H1 (cell line): Measurements from ENCODE around the gene RNF13. TPM values are rescaled to one million over a fixed set of nuclear protein-coding genes. Genes with fewer than 3 reads are reported as not detected.

Experiments used
- CTCF ChIA-PET: fragments of 300-600 bp; sonication (Branson Sonifier 250); formaldehyde crosslinking; loops from one replicate; lab custom pipeline; 2021; ENCODE audit not compliant: partially characterized antibody; lab: Charles Lee
- POLR2A ChIA-PET: fragments of 300-600 bp; sonication (Branson Sonifier 250); formaldehyde crosslinking; loops from one replicate; lab custom pipeline; 2021; ENCODE audit warnings: inconsistent platforms; ENCODE audit not compliant: partially characterized antibody; lab: Charles Lee
- DNase-seq, 2 experiments: peaks; one replicate each; pipeline versions ENCODE4 v3.0.0 to v3.0.0-alpha.2; 2010 to 2022; ENCODE audit warnings: low spot score in 2 of 2, low read depth in 1 of 2, mixed read lengths in 1 of 2
- FAIRE-seq: peaks from 2 replicates; lab custom pipeline; 2011; peaks lifted over from hg19 to GRCh38; lab: Jason Lieb, UNC
- H2AFZ ChIP-seq: 2 replicates; pipeline ENCODE4 v1.8.1; 2012; ENCODE audit warnings: low read length, inconsistent platforms
- H2AK5ac ChIP-seq: 2 replicates; pipeline ENCODE4 v1.6.1; 2013; ENCODE audit warnings: low read depth, low read length
- H2BK120ac ChIP-seq: replicated peaks from 2 replicates; pipeline ENCODE3; 2013; ENCODE audit warnings: low read depth, low read length, inconsistent platforms
- H2BK12ac ChIP-seq: 2 replicates; pipeline ENCODE4 v1.6.1; 2013; ENCODE audit warnings: low read depth, low read length
- H2BK15ac ChIP-seq: 2 replicates; pipeline ENCODE4 v1.6.1; 2013; ENCODE audit warnings: low read length
- H2BK20ac ChIP-seq: 2 replicates; pipeline ENCODE4 v1.6.1; 2013; ENCODE audit warnings: low read length
- H2BK5ac ChIP-seq: 2 replicates; pipeline ENCODE4 v1.6.1; 2013; ENCODE audit warnings: low read depth, low read length
- H3K14ac ChIP-seq: 2 replicates; pipeline ENCODE4 v1.6.1; 2013; ENCODE audit warnings: inconsistent platforms; ENCODE audit not compliant: insufficient read length
- H3K18ac ChIP-seq: 2 replicates; pipeline ENCODE4 v1.6.1; 2013; ENCODE audit warnings: low read length; ENCODE audit errors: extremely low read depth
- H3K23ac ChIP-seq: 2 replicates; pipeline ENCODE4 v1.6.1; 2013; ENCODE audit warnings: inconsistent platforms; ENCODE audit not compliant: insufficient read length
- H3K23me2 ChIP-seq: 2 replicates; pipeline ENCODE4 v1.6.1; 2013; ENCODE audit warnings: low read depth, low read length
- H3K27ac ChIP-seq: 2 replicates; pipeline ENCODE4 v1.6.1; 2011; ENCODE audit warnings: low read depth, low read length, inconsistent platforms
- H3K27me3 ChIP-seq, 4 experiments: replicated peaks in 1 of 4; 1 replicate in 1 of 4; 2 replicates in 3 of 4; pipeline versions ENCODE4 v1.6.1 to v1.8.1; 2011 to 2013; ENCODE audit warnings: low read length in 3 of 4, mild to moderate bottlenecking in 3 of 4, inconsistent platforms in 2 of 4, mixed read lengths in 2 of 4, moderate library complexity in 1 of 4; ENCODE audit not compliant: control insufficient read depth in 3 of 4, insufficient read depth in 3 of 4; ENCODE audit errors: extremely low read depth in 1 of 4
- H3K36me3 ChIP-seq, 4 experiments: 2 replicates each; pipeline versions ENCODE4 v1.6.1 to v1.8.1; 2011 to 2013; ENCODE audit warnings: mild to moderate bottlenecking in 4 of 4, low read length in 3 of 4, moderate library complexity in 2 of 4, control low read depth in 1 of 4, inconsistent platforms in 1 of 4; ENCODE audit not compliant: insufficient read depth in 4 of 4, control insufficient read depth in 2 of 4
- H3K4ac ChIP-seq: replicated peaks from 2 replicates; pipeline ENCODE3; 2013; ENCODE audit warnings: low read length, low read depth, mixed read lengths, inconsistent platforms; ENCODE audit not compliant: insufficient read length
- H3K4me1 ChIP-seq, 4 experiments: replicated peaks in 1 of 4; 1 replicate in 1 of 4; 2 replicates in 3 of 4; pipeline versions ENCODE4 v1.6.1 to v1.8.1; 2011 to 2013; ENCODE audit warnings: low read length in 3 of 4, inconsistent platforms in 2 of 4, mixed read lengths in 1 of 4; ENCODE audit not compliant: insufficient read depth in 4 of 4, control insufficient read depth in 3 of 4
- H3K4me2 ChIP-seq, 2 experiments: 2 replicates each; pipeline versions ENCODE4 v1.6.1 to v1.8.1; 2011 to 2013; ENCODE audit warnings: low read depth in 2 of 2, low read length in 2 of 2, control low read depth in 1 of 2, inconsistent platforms in 1 of 2, mild to moderate bottlenecking in 1 of 2; ENCODE audit not compliant: insufficient read depth in 1 of 2
- H3K4me3 ChIP-seq, 4 experiments: fragments of 200-600, 300-600 bp in 1 of 4; sonication (generic), shearing (Covaris generic), sonication (Bioruptor Twin) in 1 of 4; 2 replicates each; pipeline versions ENCODE4 v1.5.1 to v1.8.1; 2011 to 2016; ENCODE audit warnings: low read length in 4 of 4, low read depth in 3 of 4, control low read depth in 2 of 4, inconsistent platforms in 2 of 4, mild to moderate bottlenecking in 2 of 4, mixed read lengths in 1 of 4, moderate library complexity in 1 of 4; ENCODE audit not compliant: insufficient read depth in 2 of 4; ENCODE audit errors: extremely low read depth in 1 of 4
- H3K56ac ChIP-seq: replicated peaks from 2 replicates; pipeline ENCODE3; 2013; ENCODE audit warnings: low read depth, mild to moderate bottlenecking, mixed read lengths, low read length, inconsistent platforms; ENCODE audit not compliant: insufficient read length
- H3K79me1 ChIP-seq: 2 replicates; pipeline ENCODE4 v1.6.1; 2013; ENCODE audit warnings: low read depth, low read length, control low read depth
- H3K79me2 ChIP-seq, 2 experiments: 2 replicates each; pipeline versions ENCODE4 v1.6.1 to v1.8.1; 2012 to 2013; ENCODE audit warnings: low read length in 2 of 2, mild to moderate bottlenecking in 2 of 2, inconsistent platforms in 1 of 2; ENCODE audit not compliant: insufficient read depth in 2 of 2, control insufficient read depth in 1 of 2
- H3K9ac ChIP-seq, 4 experiments: replicated peaks in 1 of 4; 1 replicate in 1 of 4; 2 replicates in 3 of 4; pipeline versions ENCODE4 v1.6.1 to v1.8.1; 2011 to 2013; ENCODE audit warnings: low read depth in 3 of 4, low read length in 3 of 4, control low read depth in 2 of 4, mild to moderate bottlenecking in 2 of 4, moderate library complexity in 2 of 4, inconsistent platforms in 1 of 4; ENCODE audit errors: extremely low read depth in 1 of 4
- H3K9me3 ChIP-seq, 2 experiments: 2 replicates each; pipeline versions ENCODE4 v1.6.1 to v1.8.1; 2012 to 2013; ENCODE audit warnings: mild to moderate bottlenecking in 2 of 2, moderate library complexity in 2 of 2, control low read depth in 1 of 2, inconsistent platforms in 1 of 2, low read depth in 1 of 2, low read length in 1 of 2, mixed read lengths in 1 of 2; ENCODE audit not compliant: insufficient read depth in 2 of 2
- H4K20me1 ChIP-seq, 2 experiments: replicated peaks in 1 of 2; 2 replicates each; pipeline versions ENCODE3 to v1.8.1; 2011 to 2013; ENCODE audit warnings: inconsistent platforms in 2 of 2, low read length in 2 of 2, mild to moderate bottlenecking in 1 of 2; ENCODE audit not compliant: insufficient read depth in 2 of 2, control insufficient read depth in 1 of 2
- H4K5ac ChIP-seq: 2 replicates; pipeline ENCODE4 v1.6.1; 2013; ENCODE audit warnings: low read length, low read depth, mixed read lengths, inconsistent platforms; ENCODE audit not compliant: insufficient read length
- H4K8ac ChIP-seq: 2 replicates; pipeline ENCODE4 v1.8.0; 2013; ENCODE audit warnings: mild to moderate bottlenecking, moderate library complexity, low read length, inconsistent platforms; ENCODE audit not compliant: insufficient read depth; ENCODE audit errors: extremely low read depth
- H4K91ac ChIP-seq: replicated peaks from 2 replicates; pipeline ENCODE3; 2013; ENCODE audit warnings: low read length, mixed read lengths, inconsistent platforms; ENCODE audit not compliant: insufficient read length
- RBBP5 ChIP-seq: IDR thresholded peaks from 2 replicates; pipeline ENCODE4 v1.7.1; 2012; ENCODE audit warnings: low read depth, mild to moderate bottlenecking, inconsistent platforms, low read length, moderate library complexity, borderline replicate concordance
- TBP ChIP-seq: IDR thresholded peaks from 2 replicates; pipeline ENCODE4 v1.6.1; 2011; ENCODE audit warnings: low read depth, low read length, improper control_type of control experiment
- WGBS, 2 experiments: shearing (Covaris generic) in 1 of 2; methylation state at CpG; one replicate each; pipeline versions ENCODE4 v1.1.6 to v1.1.7; 2013 to 2015; ENCODE audit warnings: low lambda C conversion rate in 2 of 2, mixed read lengths in 2 of 2, inconsistent platforms in 1 of 2, low coverage in 1 of 2, missing lambda C conversion rate in 1 of 2; ENCODE audit not compliant: insufficient replicate concordance in 2 of 2, insufficient coverage in 1 of 2, insufficient read length in 1 of 2; ENCODE audit errors: extremely low coverage in 1 of 2, missing lambda C conversion rate in 1 of 2; 5-methylcytosine and 5-hydroxymethylcytosine counted together
- polyA plus RNA-seq, 7 experiments: library from polyadenylated mRNA; depleted of rRNA in 3 of 7; stranded (reverse) in 5 of 7; unstranded in 2 of 7; fragments of >200 nt in 5 of 7; fragments of 200-250 nt in 2 of 7; gene quantifications; 1 replicate in 5 of 7; 2 replicates in 1 of 7; 4 replicates in 1 of 7; pipeline versions ENCODE4 v1.2.1 to v1.2.3, GENCODE V29; 2011 to 2013; ENCODE audit warnings: missing spikeins in 2 of 7, mixed read lengths in 2 of 7
- total RNA-seq: library from RNA; stranded (reverse); fragmentation: NEBNext Ultra II Directional; extraction: Animal tissue kit (Norgen Biotek cat#: 25700); gene quantifications from 2 replicates; pipeline ENCODE4 v1.2.1, GENCODE V29; 2021

RNF13 gene
- total and polyA plus RNA-seq, 2 of the 8 experiments (the other 6 are each of a cell fraction or from before 2014, with no cell fraction given) = 19.4 to 35.4 TPM

DNA sequence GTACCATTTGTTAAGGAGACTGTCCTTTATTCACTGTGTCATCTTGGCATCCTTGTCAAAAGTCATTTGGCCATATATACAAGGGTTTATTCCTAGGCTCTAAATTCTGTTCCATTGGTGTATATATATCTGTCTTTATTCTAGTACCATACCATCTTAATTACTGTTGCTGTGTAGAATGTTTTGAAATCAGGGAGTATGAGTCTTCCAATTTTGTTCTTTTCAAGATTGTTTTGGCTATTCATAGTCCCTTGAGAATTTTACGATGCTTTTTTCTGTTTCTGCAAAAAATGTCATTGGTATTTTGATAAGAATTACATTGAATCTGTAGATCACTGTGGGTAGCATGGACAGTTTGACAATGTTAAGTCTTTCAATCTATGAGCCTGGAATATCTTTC, 128.9 kb downstream of the RNF13 start:
- H3K27ac ChIP-seq = no peak overlapping the region
- POLR2A ChIA-PET = no interaction called here
- TF ChIP-seq RBBP5 = no peak
- no peak for TF ChIP-seq TBP

More for the DNA sequence above, 128.9 kb downstream of the RNF13 start:
- H3K18ac ChIP-seq = no peak overlapping the region
- H3K14ac ChIP-seq = no peak overlapping the region
- H2AK5ac ChIP-seq = no peak overlapping the region
- no peak overlapping the region for H2BK20ac ChIP-seq
- H2BK12ac ChIP-seq = no peak overlapping the region
- peaks cover 0 to 3% of the 10 kb centered on the region in 2 experiments; a peak in 1 of 4 replicates for H3K79me2 ChIP-seq
- no peak overlapping the region for H3K23ac ChIP-seq
- 90% methylated on average over 1 of the region's 1 CpG; no CpG with 5 or more reads in 1 of the 2 experiments for WGBS, 2 experiments
- no peak overlapping the region for H3K4ac ChIP-seq
- no peak overlapping the region for H3K9ac ChIP-seq
- no peak overlapping the region for H3K56ac ChIP-seq
- H2BK120ac ChIP-seq = no peak overlapping the region
- H3K27me3 ChIP-seq = no peaks in the 10 kb centered on the region
- H4K8ac ChIP-seq = no peak overlapping the region
- FAIRE-seq = no peak
- DNase-seq = no peak
- H4K5ac ChIP-seq = no peak overlapping the region
- no peak overlapping the region for H2BK5ac ChIP-seq
- no peaks in the 10 kb centered on the region for H3K79me1 ChIP-seq
- H3K36me3 ChIP-seq = peaks cover 0 to 15% (median 0%) of the 10 kb centered on the region in 4 experiments; a peak in 3 of 8 replicates
- H3K9me3 ChIP-seq = peaks cover 5 to 10% of the 10 kb centered on the region in 2 experiments; a peak in 3 of 4 replicates
- H4K91ac ChIP-seq = no peak overlapping the region
- H3K4me1 ChIP-seq = no peaks in the 10 kb centered on the region
- no peak overlapping the region for H2AFZ ChIP-seq
- H2BK15ac ChIP-seq = no peak overlapping the region
- no peak overlapping the region for H3K4me2 ChIP-seq
- H3K4me3 ChIP-seq = no peak overlapping the region
- H3K23me2 ChIP-seq = no peaks in the 10 kb centered on the region
- CTCF ChIA-PET = interaction anchor here (1.0 kb wide), 1 partner anchor 242 kb away, joined by 3 read pairs; no protein-coding TSS in a partner anchor
- H4K20me1 ChIP-seq = no peaks in the 10 kb centered on the region
